Type B pancreatic cell (in vitro differentiated cells): ENCODE data around the gene DFFB. TPM values are rescaled to one million over a fixed set of nuclear protein-coding genes. Genes with fewer than 3 reads are reported as not detected.

Experiments used
- DNase-seq: peaks from one replicate; pipeline ENCODE4 v3.0.0; 2021; ENCODE audit warnings: mixed read lengths; ENCODE audit not compliant: unreplicated experiment; ENCODE audit errors: extremely low spot score
- H3K27ac Mint-ChIP-seq: 2 replicates; pipeline ENCODE4 v1.8.0; 2021; ENCODE audit warnings: mild to moderate bottlenecking, mixed read lengths
- H3K27me3 Mint-ChIP-seq: 2 replicates; pipeline ENCODE4 v1.8.0; 2021; ENCODE audit warnings: mixed read lengths
- H3K36me3 Mint-ChIP-seq: 2 replicates; pipeline ENCODE4 v1.8.0; 2021; ENCODE audit warnings: mixed read lengths
- H3K4me1 Mint-ChIP-seq: one replicate; pipeline ENCODE4 v1.8.0; 2021; ENCODE audit warnings: mixed read lengths; ENCODE audit not compliant: unreplicated experiment
- H3K4me3 Mint-ChIP-seq: 2 replicates; pipeline ENCODE4 v1.8.0; 2021; ENCODE audit warnings: mild to moderate bottlenecking, mixed read lengths
- H3K9me3 Mint-ChIP-seq: 2 replicates; pipeline ENCODE4 v1.8.0; 2021; ENCODE audit warnings: mixed read lengths
- total RNA-seq: library from RNA; stranded (reverse); gene quantifications from 2 replicates; pipeline ENCODE4 v1.2.1, GENCODE V29; 2021; ENCODE audit warnings: low replicate concordance
- TF ChIP-seq, protein P1 (sequence below): fragments of 200-600 bp; sonication (generic); conservative IDR thresholded peaks from 2 replicates; pipeline ENCODE4 v1.5.0; 2021; ENCODE audit warnings: antibody characterized with exemption, mild to moderate bottlenecking

DFFB gene
- total RNA-seq, 1 donor from 2014 or later, result 10.6 TPM

DNA sequence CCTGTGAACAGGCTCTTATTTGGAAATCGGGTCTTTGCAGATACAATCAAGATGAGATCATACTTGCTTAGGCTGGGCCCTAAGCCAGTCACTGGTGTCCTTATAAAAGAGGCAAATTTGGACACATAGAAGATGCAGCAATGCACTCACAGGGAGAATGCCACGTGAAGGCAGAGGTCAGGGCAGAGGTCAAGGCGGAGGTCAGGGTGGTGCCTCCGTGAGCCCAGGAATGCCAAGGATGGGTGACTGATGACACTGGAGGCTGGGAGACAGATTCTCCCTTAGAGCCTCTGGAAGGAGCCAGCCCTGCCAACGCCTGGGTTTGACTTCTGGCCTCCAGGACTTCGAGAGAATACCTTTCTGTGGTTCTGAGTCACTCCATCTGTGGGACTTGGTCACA lies 65.6 kb downstream of the DFFB start:
- TF ChIP-seq, protein P1, sequence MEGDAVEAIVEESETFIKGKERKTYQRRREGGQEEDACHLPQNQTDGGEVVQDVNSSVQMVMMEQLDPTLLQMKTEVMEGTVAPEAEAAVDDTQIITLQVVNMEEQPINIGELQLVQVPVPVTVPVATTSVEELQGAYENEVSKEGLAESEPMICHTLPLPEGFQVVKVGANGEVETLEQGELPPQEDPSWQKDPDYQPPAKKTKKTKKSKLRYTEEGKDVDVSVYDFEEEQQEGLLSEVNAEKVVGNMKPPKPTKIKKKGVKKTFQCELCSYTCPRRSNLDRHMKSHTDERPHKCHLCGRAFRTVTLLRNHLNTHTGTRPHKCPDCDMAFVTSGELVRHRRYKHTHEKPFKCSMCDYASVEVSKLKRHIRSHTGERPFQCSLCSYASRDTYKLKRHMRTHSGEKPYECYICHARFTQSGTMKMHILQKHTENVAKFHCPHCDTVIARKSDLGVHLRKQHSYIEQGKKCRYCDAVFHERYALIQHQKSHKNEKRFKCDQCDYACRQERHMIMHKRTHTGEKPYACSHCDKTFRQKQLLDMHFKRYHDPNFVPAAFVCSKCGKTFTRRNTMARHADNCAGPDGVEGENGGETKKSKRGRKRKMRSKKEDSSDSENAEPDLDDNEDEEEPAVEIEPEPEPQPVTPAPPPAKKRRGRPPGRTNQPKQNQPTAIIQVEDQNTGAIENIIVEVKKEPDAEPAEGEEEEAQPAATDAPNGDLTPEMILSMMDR, result no peak
- H3K27ac Mint-ChIP-seq, result no peak overlapping the region
- H3K9me3 Mint-ChIP-seq, result peaks cover 4% of the 10 kb centered on the region
- peaks cover 3% of the 10 kb centered on the region for H3K4me1 Mint-ChIP-seq
- no peak overlapping the region for H3K4me3 Mint-ChIP-seq
- no peak for DNase-seq
- H3K27me3 Mint-ChIP-seq, result peaks cover 21% of the 10 kb centered on the region
- no peaks in the 10 kb centered on the region for H3K36me3 Mint-ChIP-seq

DNA sequence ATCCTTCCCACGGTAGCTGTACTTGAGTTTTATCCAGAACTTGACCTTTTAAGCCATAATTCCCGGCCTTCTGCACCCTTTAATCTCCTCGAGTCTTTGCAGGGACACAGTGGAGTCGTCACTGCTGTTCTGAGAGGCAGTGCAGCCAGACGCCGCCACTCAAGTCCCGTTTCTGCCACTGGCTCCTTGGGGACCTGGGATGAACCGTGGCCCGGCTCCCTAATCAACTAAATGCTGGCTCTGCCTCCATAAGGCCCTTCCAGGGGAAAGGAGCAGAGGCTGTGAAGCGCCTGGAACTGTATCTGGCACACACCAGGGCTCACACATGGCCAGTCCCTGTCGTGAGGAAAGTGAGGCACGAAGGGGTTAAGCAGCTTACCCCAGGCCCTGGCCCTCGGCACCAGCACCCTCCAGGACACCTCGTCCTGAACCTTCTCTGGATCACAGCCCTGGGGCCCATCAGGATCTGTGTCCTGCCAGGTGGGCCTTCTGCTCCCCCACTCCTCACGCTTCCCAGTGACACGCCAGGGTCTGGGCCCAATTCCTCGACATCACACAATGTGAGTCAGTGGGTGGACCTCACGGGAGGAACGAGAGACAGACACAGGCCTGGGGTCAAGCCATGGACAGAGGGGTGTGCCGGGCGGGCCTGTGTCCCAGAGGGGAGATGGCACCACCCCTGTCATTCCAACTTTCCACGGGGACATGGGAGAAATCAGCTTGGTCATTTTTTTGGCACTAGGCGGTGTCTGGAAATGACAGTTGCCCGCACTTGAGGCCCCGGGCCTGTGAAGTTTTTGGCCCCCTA lies 66.3 kb downstream of the DFFB start:
- Mint-ChIP-seq H3K4me1 (peaks cover 3% of the 10 kb centered on the region), H3K27ac (no peak overlapping the region), H3K36me3 (no peaks in the 10 kb centered on the region)

DNA sequence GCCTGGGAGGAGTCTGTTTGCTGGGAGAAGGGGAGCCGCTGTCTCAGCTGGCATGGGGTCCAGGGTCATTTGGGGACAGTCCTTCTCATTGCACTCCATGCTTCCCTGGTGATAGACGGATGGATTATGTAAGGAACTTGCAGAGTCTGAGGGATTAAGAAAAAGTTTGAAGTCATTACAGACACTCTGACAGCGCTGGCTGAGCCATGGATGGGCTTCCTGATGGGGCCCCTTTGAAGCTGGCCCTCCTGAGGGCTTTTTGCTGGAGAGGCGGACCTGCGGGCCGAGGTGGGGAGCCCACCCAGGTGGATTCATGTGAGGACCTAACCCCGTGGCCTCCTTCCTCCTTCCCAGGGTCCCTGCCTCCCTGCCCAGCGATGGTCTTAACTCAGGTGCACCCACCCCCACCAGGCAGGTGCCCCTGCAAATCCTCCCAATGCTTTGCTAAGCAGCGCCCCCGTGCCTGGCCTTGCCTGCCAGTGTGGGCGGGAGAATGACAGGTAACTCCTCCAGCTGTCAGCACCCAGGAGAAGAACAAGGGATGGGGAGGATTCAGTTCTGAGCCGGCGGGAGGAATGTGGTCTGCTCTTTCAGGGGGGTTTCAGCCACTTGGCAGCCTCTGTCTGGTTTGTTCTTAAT lies 67.0 kb downstream of the DFFB start:
- Mint-ChIP-seq H3K36me3 (no peaks in the 10 kb centered on the region), H3K4me3 (no peak overlapping the region), H3K27ac (no peak overlapping the region), H3K4me1 (peaks cover 3% of the 10 kb centered on the region), H3K27me3 (peaks cover 21% of the 10 kb centered on the region), H3K9me3 (peaks cover 4% of the 10 kb centered on the region)
- TF ChIP-seq, protein P1, result no peak
- DNase-seq, result no peak

More for the DNA sequence above, 66.3 kb downstream of the DFFB start:
- no peak overlapping the region for H3K4me3 Mint-ChIP-seq
- no peak for DNase-seq
- peaks cover 4% of the 10 kb centered on the region for H3K9me3 Mint-ChIP-seq
- TF ChIP-seq, protein P1, result no peak
- peaks cover 21% of the 10 kb centered on the region for H3K27me3 Mint-ChIP-seq

DNA sequence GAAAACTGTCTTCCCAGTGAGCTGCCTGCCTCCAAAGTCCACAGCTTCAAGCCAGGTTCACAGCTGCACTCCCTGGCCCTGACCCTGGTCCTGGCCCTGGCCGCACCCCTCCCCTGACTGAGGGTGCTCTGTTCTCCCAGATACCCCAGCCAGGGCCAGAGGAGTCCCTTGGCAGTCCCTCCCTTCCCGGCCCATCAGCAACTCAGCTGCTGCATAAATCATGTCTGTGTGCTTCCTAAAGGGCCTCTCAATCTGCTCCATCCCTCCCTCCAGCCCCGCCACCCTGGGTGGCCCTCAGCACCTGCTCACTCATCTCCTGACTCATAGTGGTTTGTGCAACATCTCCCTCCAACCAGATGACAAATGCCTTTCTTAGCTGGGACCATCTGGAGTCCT lies 67.5 kb downstream of the DFFB start:
- peaks cover 4% of the 10 kb centered on the region for H3K9me3 Mint-ChIP-seq

DNA sequence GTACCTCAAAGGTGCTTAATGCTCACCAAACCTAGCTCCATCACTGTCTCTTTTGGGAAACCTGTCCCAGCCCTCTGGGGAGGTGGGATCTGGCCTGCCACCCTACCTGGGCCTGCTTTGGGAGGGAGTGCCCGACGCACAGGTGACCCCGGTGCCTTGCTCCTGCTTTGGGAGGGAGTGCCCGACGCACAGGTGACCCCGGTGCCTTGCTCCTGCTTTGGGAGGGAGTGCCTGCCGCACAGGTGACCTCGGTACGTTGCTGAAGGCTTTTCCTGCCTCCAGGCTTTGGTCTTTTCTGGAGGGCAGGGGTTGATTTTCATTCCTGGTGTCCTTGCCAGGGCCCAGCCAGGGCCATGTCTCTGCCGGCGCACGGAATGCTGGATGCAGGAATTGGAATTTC lies 68.0 kb downstream of the DFFB start:
- H3K9me3 Mint-ChIP-seq, result peaks cover 4% of the 10 kb centered on the region
- H3K36me3 Mint-ChIP-seq, result no peaks in the 10 kb centered on the region
- DNase-seq, result no peak
- peaks cover 3% of the 10 kb centered on the region for H3K4me1 Mint-ChIP-seq
- TF ChIP-seq, protein P1, result no peak
- no peak overlapping the region for H3K4me3 Mint-ChIP-seq
- no peak overlapping the region for H3K27ac Mint-ChIP-seq
- H3K27me3 Mint-ChIP-seq, result peaks cover 21% of the 10 kb centered on the region

More for the DNA sequence above, 67.5 kb downstream of the DFFB start:
- H3K36me3 Mint-ChIP-seq, result no peaks in the 10 kb centered on the region
- peaks cover 3% of the 10 kb centered on the region for H3K4me1 Mint-ChIP-seq
- H3K27me3 Mint-ChIP-seq, result peaks cover 21% of the 10 kb centered on the region
- TF ChIP-seq, protein P1, result no peak
- DNase-seq, result no peak
- no peak overlapping the region for H3K27ac Mint-ChIP-seq
- H3K4me3 Mint-ChIP-seq, result no peak overlapping the region
